H1 (cell line): ENCODE measurements around the gene TBC1D17. TPM values are rescaled to one million over a fixed set of nuclear protein-coding genes. Genes with fewer than 3 reads are reported as not detected.

Experiments used
- CTCF ChIA-PET: fragments of 300-600 bp; sonication (Branson Sonifier 250); formaldehyde crosslinking; loops from one replicate; lab custom pipeline; 2021; ENCODE audit not compliant: partially characterized antibody; lab: Charles Lee
- POLR2A ChIA-PET: fragments of 300-600 bp; sonication (Branson Sonifier 250); formaldehyde crosslinking; loops from one replicate; lab custom pipeline; 2021; ENCODE audit warnings: inconsistent platforms; ENCODE audit not compliant: partially characterized antibody; lab: Charles Lee
- DNase-seq, 2 experiments: peaks; one replicate each; pipeline versions ENCODE4 v3.0.0 to v3.0.0-alpha.2; 2010 to 2022; ENCODE audit warnings: low spot score in 2 of 2, low read depth in 1 of 2, mixed read lengths in 1 of 2
- FAIRE-seq: peaks from 2 replicates; lab custom pipeline; 2011; peaks lifted over from hg19 to GRCh38; lab: Jason Lieb, UNC
- H2AFZ ChIP-seq: 2 replicates; pipeline ENCODE4 v1.8.1; 2012; ENCODE audit warnings: low read length, inconsistent platforms
- H2AK5ac ChIP-seq: 2 replicates; pipeline ENCODE4 v1.6.1; 2013; ENCODE audit warnings: low read depth, low read length
- H2BK120ac ChIP-seq: replicated peaks from 2 replicates; pipeline ENCODE3; 2013; ENCODE audit warnings: low read depth, low read length, inconsistent platforms
- H2BK12ac ChIP-seq: 2 replicates; pipeline ENCODE4 v1.6.1; 2013; ENCODE audit warnings: low read depth, low read length
- H2BK15ac ChIP-seq: 2 replicates; pipeline ENCODE4 v1.6.1; 2013; ENCODE audit warnings: low read length
- H2BK20ac ChIP-seq: 2 replicates; pipeline ENCODE4 v1.6.1; 2013; ENCODE audit warnings: low read length
- H2BK5ac ChIP-seq: 2 replicates; pipeline ENCODE4 v1.6.1; 2013; ENCODE audit warnings: low read depth, low read length
- H3K14ac ChIP-seq: 2 replicates; pipeline ENCODE4 v1.6.1; 2013; ENCODE audit warnings: inconsistent platforms; ENCODE audit not compliant: insufficient read length
- H3K18ac ChIP-seq: 2 replicates; pipeline ENCODE4 v1.6.1; 2013; ENCODE audit warnings: low read length; ENCODE audit errors: extremely low read depth
- H3K23ac ChIP-seq: 2 replicates; pipeline ENCODE4 v1.6.1; 2013; ENCODE audit warnings: inconsistent platforms; ENCODE audit not compliant: insufficient read length
- H3K23me2 ChIP-seq: 2 replicates; pipeline ENCODE4 v1.6.1; 2013; ENCODE audit warnings: low read depth, low read length
- H3K27ac ChIP-seq: 2 replicates; pipeline ENCODE4 v1.6.1; 2011; ENCODE audit warnings: low read depth, low read length, inconsistent platforms
- H3K27me3 ChIP-seq, 4 experiments: replicated peaks in 1 of 4; 1 replicate in 1 of 4; 2 replicates in 3 of 4; pipeline versions ENCODE4 v1.6.1 to v1.8.1; 2011 to 2013; ENCODE audit warnings: low read length in 3 of 4, mild to moderate bottlenecking in 3 of 4, inconsistent platforms in 2 of 4, mixed read lengths in 2 of 4, moderate library complexity in 1 of 4; ENCODE audit not compliant: control insufficient read depth in 3 of 4, insufficient read depth in 3 of 4; ENCODE audit errors: extremely low read depth in 1 of 4
- H3K36me3 ChIP-seq, 4 experiments: 2 replicates each; pipeline versions ENCODE4 v1.6.1 to v1.8.1; 2011 to 2013; ENCODE audit warnings: mild to moderate bottlenecking in 4 of 4, low read length in 3 of 4, moderate library complexity in 2 of 4, control low read depth in 1 of 4, inconsistent platforms in 1 of 4; ENCODE audit not compliant: insufficient read depth in 4 of 4, control insufficient read depth in 2 of 4
- H3K4ac ChIP-seq: replicated peaks from 2 replicates; pipeline ENCODE3; 2013; ENCODE audit warnings: low read length, low read depth, mixed read lengths, inconsistent platforms; ENCODE audit not compliant: insufficient read length
- H3K4me1 ChIP-seq, 4 experiments: replicated peaks in 1 of 4; 1 replicate in 1 of 4; 2 replicates in 3 of 4; pipeline versions ENCODE4 v1.6.1 to v1.8.1; 2011 to 2013; ENCODE audit warnings: low read length in 3 of 4, inconsistent platforms in 2 of 4, mixed read lengths in 1 of 4; ENCODE audit not compliant: insufficient read depth in 4 of 4, control insufficient read depth in 3 of 4
- H3K4me2 ChIP-seq, 2 experiments: 2 replicates each; pipeline versions ENCODE4 v1.6.1 to v1.8.1; 2011 to 2013; ENCODE audit warnings: low read depth in 2 of 2, low read length in 2 of 2, control low read depth in 1 of 2, inconsistent platforms in 1 of 2, mild to moderate bottlenecking in 1 of 2; ENCODE audit not compliant: insufficient read depth in 1 of 2
- H3K4me3 ChIP-seq, 4 experiments: fragments of 200-600, 300-600 bp in 1 of 4; sonication (generic), shearing (Covaris generic), sonication (Bioruptor Twin) in 1 of 4; 2 replicates each; pipeline versions ENCODE4 v1.5.1 to v1.8.1; 2011 to 2016; ENCODE audit warnings: low read length in 4 of 4, low read depth in 3 of 4, control low read depth in 2 of 4, inconsistent platforms in 2 of 4, mild to moderate bottlenecking in 2 of 4, mixed read lengths in 1 of 4, moderate library complexity in 1 of 4; ENCODE audit not compliant: insufficient read depth in 2 of 4; ENCODE audit errors: extremely low read depth in 1 of 4
- H3K56ac ChIP-seq: replicated peaks from 2 replicates; pipeline ENCODE3; 2013; ENCODE audit warnings: low read depth, mild to moderate bottlenecking, mixed read lengths, low read length, inconsistent platforms; ENCODE audit not compliant: insufficient read length
- H3K79me1 ChIP-seq: 2 replicates; pipeline ENCODE4 v1.6.1; 2013; ENCODE audit warnings: low read depth, low read length, control low read depth
- H3K79me2 ChIP-seq, 2 experiments: 2 replicates each; pipeline versions ENCODE4 v1.6.1 to v1.8.1; 2012 to 2013; ENCODE audit warnings: low read length in 2 of 2, mild to moderate bottlenecking in 2 of 2, inconsistent platforms in 1 of 2; ENCODE audit not compliant: insufficient read depth in 2 of 2, control insufficient read depth in 1 of 2
- H3K9ac ChIP-seq, 4 experiments: replicated peaks in 1 of 4; 1 replicate in 1 of 4; 2 replicates in 3 of 4; pipeline versions ENCODE4 v1.6.1 to v1.8.1; 2011 to 2013; ENCODE audit warnings: low read depth in 3 of 4, low read length in 3 of 4, control low read depth in 2 of 4, mild to moderate bottlenecking in 2 of 4, moderate library complexity in 2 of 4, inconsistent platforms in 1 of 4; ENCODE audit errors: extremely low read depth in 1 of 4
- H3K9me3 ChIP-seq, 2 experiments: 2 replicates each; pipeline versions ENCODE4 v1.6.1 to v1.8.1; 2012 to 2013; ENCODE audit warnings: mild to moderate bottlenecking in 2 of 2, moderate library complexity in 2 of 2, control low read depth in 1 of 2, inconsistent platforms in 1 of 2, low read depth in 1 of 2, low read length in 1 of 2, mixed read lengths in 1 of 2; ENCODE audit not compliant: insufficient read depth in 2 of 2
- H4K20me1 ChIP-seq, 2 experiments: replicated peaks in 1 of 2; 2 replicates each; pipeline versions ENCODE3 to v1.8.1; 2011 to 2013; ENCODE audit warnings: inconsistent platforms in 2 of 2, low read length in 2 of 2, mild to moderate bottlenecking in 1 of 2; ENCODE audit not compliant: insufficient read depth in 2 of 2, control insufficient read depth in 1 of 2
- H4K5ac ChIP-seq: 2 replicates; pipeline ENCODE4 v1.6.1; 2013; ENCODE audit warnings: low read length, low read depth, mixed read lengths, inconsistent platforms; ENCODE audit not compliant: insufficient read length
- H4K8ac ChIP-seq: 2 replicates; pipeline ENCODE4 v1.8.0; 2013; ENCODE audit warnings: mild to moderate bottlenecking, moderate library complexity, low read length, inconsistent platforms; ENCODE audit not compliant: insufficient read depth; ENCODE audit errors: extremely low read depth
- H4K91ac ChIP-seq: replicated peaks from 2 replicates; pipeline ENCODE3; 2013; ENCODE audit warnings: low read length, mixed read lengths, inconsistent platforms; ENCODE audit not compliant: insufficient read length
- BCL11A ChIP-seq, 2 experiments: IDR thresholded peaks; one replicate each; pipeline ENCODE4 v1.6.1; 2011; ENCODE audit warnings: low read depth in 2 of 2, low read length in 2 of 2, mild to moderate bottlenecking in 2 of 2
- CBX8 ChIP-seq: fragments of 300-800, 300-1000 bp; sonication (generic); IDR thresholded peaks from 2 replicates; pipeline ENCODE4 v1.7.1; 2016; ENCODE audit warnings: low read depth, low read length, borderline replicate concordance
- CHD2 ChIP-seq: IDR thresholded peaks from 2 replicates; pipeline ENCODE4 v1.6.1; 2012; ENCODE audit warnings: low read length, improper control_type of control experiment
- CREB1 ChIP-seq: IDR thresholded peaks from 2 replicates; pipeline ENCODE4 v1.6.1; 2012; ENCODE audit warnings: inconsistent platforms
- NRF1 ChIP-seq: IDR thresholded peaks from 2 replicates; pipeline ENCODE4 v1.6.1; 2011; ENCODE audit warnings: mild to moderate bottlenecking, low read depth, low read length, improper control_type of control experiment
- RAD21 ChIP-seq, 2 experiments: IDR thresholded peaks in 1 of 2; conservative IDR thresholded peaks in 1 of 2; 2 replicates each; pipeline ENCODE4 v1.6.1; 2011; ENCODE audit warnings: low read depth in 2 of 2, low read length in 2 of 2, improper control_type of control experiment in 1 of 2, inconsistent platforms in 1 of 2, mild to moderate bottlenecking in 1 of 2, moderate library complexity in 1 of 2
- RFX5 ChIP-seq: IDR thresholded peaks from 2 replicates; pipeline ENCODE4 v1.6.1; 2011; ENCODE audit warnings: low read depth, low read length, improper control_type of control experiment, borderline replicate concordance
- USF2 ChIP-seq: IDR thresholded peaks from 2 replicates; pipeline ENCODE4 v1.6.1; 2011; ENCODE audit warnings: low read length, improper control_type of control experiment
- YY1 ChIP-seq: IDR thresholded peaks from 2 replicates; pipeline ENCODE4 v1.6.1; 2011; ENCODE audit warnings: low read depth, mild to moderate bottlenecking, low read length
- whole genome bisulfite sequencing, 2 experiments: shearing (Covaris generic) in 1 of 2; methylation state at CpG; one replicate each; pipeline versions ENCODE4 v1.1.6 to v1.1.7; 2013 to 2015; ENCODE audit warnings: low lambda C conversion rate in 2 of 2, mixed read lengths in 2 of 2, inconsistent platforms in 1 of 2, low coverage in 1 of 2, missing lambda C conversion rate in 1 of 2; ENCODE audit not compliant: insufficient replicate concordance in 2 of 2, insufficient coverage in 1 of 2, insufficient read length in 1 of 2; ENCODE audit errors: extremely low coverage in 1 of 2, missing lambda C conversion rate in 1 of 2; 5-methylcytosine and 5-hydroxymethylcytosine counted together
- polyA plus RNA-seq, 7 experiments: library from polyadenylated mRNA; depleted of rRNA in 3 of 7; stranded (reverse) in 5 of 7; unstranded in 2 of 7; fragments of >200 nt in 5 of 7; fragments of 200-250 nt in 2 of 7; gene quantifications; 1 replicate in 5 of 7; 2 replicates in 1 of 7; 4 replicates in 1 of 7; pipeline versions ENCODE4 v1.2.1 to v1.2.3, GENCODE V29; 2011 to 2013; ENCODE audit warnings: missing spikeins in 2 of 7, mixed read lengths in 2 of 7
- total RNA-seq: library from RNA; stranded (reverse); fragmentation: NEBNext Ultra II Directional; extraction: Animal tissue kit (Norgen Biotek cat#: 25700); gene quantifications from 2 replicates; pipeline ENCODE4 v1.2.1, GENCODE V29; 2021

The TBC1D17 gene
- total and polyA plus RNA-seq, 2 of the 8 experiments (the other 6 are each of a cell fraction or from before 2014, with no cell fraction given), result 30.3 to 44.9 TPM

GRCh38 chr19:49850487-49851342 lies 26.8 kb upstream of the TBC1D17 start, which contains the start of gene PTOV1:
Gene PTOV1, plus strand, starts transcription at chr19:49851159.
- H4K8ac ChIP-seq, result peak within 1 kb of the TSS; percentile 87; the same call in 1 of the 2 replicates
- peak within 1 kb of the TSS; percentile 87 for H3K27ac ChIP-seq
- H4K91ac ChIP-seq, result peak within 1 kb of the TSS; percentile 79
- POLR2A ChIA-PET, result interaction anchor here (0.7 to 12.4 kb wide), 31 partner anchors 8 to 174 kb away, joined by 3 to 247 read pairs (median 5); partner anchors contain the start of genes ADM5, AKT1S1, AP2A1 and ATF5
- no peak within 1 kb of the TSS for H3K14ac ChIP-seq
- H2BK5ac ChIP-seq, result 0 out of 2 replicates have a peak within 1 kb of the TSS, but pooled peaks have one; percentile 81
- peak within 1 kb of the TSS; percentile 83 for H3K18ac ChIP-seq
- no peak within 1 kb of the TSS for H3K4ac ChIP-seq
- peak within 1 kb of the TSS; percentile 64 to 88 (median 80) for H3K4me3 ChIP-seq
- H3K9ac ChIP-seq, result peak within 1 kb of the TSS; percentile 70 to 98 (median 83)
- H2BK12ac ChIP-seq, result peak within 1 kb of the TSS; percentile 60; the same call in 1 of the 2 replicates
- H2BK15ac ChIP-seq, result peak within 1 kb of the TSS; percentile 88; the same call in 1 of the 2 replicates
- H4K5ac ChIP-seq, result peak within 1 kb of the TSS; percentile 83
- H2AK5ac ChIP-seq, result peak within 1 kb of the TSS; percentile 93; the same call in 1 of the 2 replicates
- H3K56ac ChIP-seq, result peak within 1 kb of the TSS; percentile 89
- FAIRE-seq (no peak), DNase-seq (peak; percentile 51 to 96)
- no peak within 1 kb of the TSS for H2BK20ac ChIP-seq
- H4K20me1 ChIP-seq, result peaks cover 27 to 34% of the 10 kb centered on the region in 2 experiments
- H3K36me3 ChIP-seq, result peaks cover 0 to 21% (median 9%) of the 10 kb centered on the region in 4 experiments; a peak in 4 of 8 replicates
- H3K27me3 ChIP-seq, result no peaks in the 10 kb centered on the region; a peak in 1 of 7 replicates
- H3K4me1 ChIP-seq, result peaks cover 3 to 9% (median 6%) of the 10 kb centered on the region in 4 experiments
- peaks cover 18% of the 10 kb centered on the region for H3K79me1 ChIP-seq
- CTCF ChIA-PET, result interaction anchor here (0.9 to 1.8 kb wide), 5 partner anchors 13 to 161 kb away, joined by 3 to 7 read pairs (median 3); partner anchors contain the start of gene ADM5
- H2BK120ac ChIP-seq, result no peak within 1 kb of the TSS
- peaks cover 17 to 28% of the 10 kb centered on the region in 2 experiments for H3K79me2 ChIP-seq
- H3K23ac ChIP-seq, result no peak within 1 kb of the TSS
- peak within 1 kb of the TSS; percentile 84 to 98 for H3K4me2 ChIP-seq
- WGBS, 2 experiments, result 1% methylated on average over 33 of the region's 98 CpGs; no CpG with 5 or more reads in 1 of the 2 experiments
- no peaks in the 10 kb centered on the region for H3K9me3 ChIP-seq
- H2AFZ ChIP-seq, result peak within 1 kb of the TSS; percentile 24; the same call in 1 of the 2 replicates
- H3K23me2 ChIP-seq, result peaks cover 10% of the 10 kb centered on the region; the same call in 1 of the 2 replicates
- no peak for TF ChIP-seq NRF1
- no peak for TF ChIP-seq CHD2
- TF ChIP-seq CBX8, result no peak
- no peak; the same call in 1 of the 2 replicates for TF ChIP-seq YY1
- TF ChIP-seq USF2, result no peak
- TF ChIP-seq RFX5, result no peak
- TF ChIP-seq BCL11A (IDR thresholded peaks at IDR 0.05; ENCODE audit: low read depth in 2 of 2, low read length in 2 of 2), result no peak
- peak; percentile 96 for TF ChIP-seq CREB1
- TF ChIP-seq RAD21 (IDR thresholded peaks at IDR 0.05 in 1 of 2, conservative IDR thresholded peaks at IDR 0.05 in 1 of 2; ENCODE audit: low read depth in 2 of 2, low read length in 2 of 2), result no peak
